Bronchial epithelial cell (primary cell): ENCODE data around the gene LOXHD1. TPM values are rescaled to one million over a fixed set of nuclear protein-coding genes. Genes with fewer than 3 reads are reported as not detected.

Experiments used
- DNase-seq: peaks from one replicate; pipeline ENCODE4 v3.0.0-alpha.2; 2010; ENCODE audit warnings: low read depth
- FAIRE-seq: peaks from 2 replicates; lab custom pipeline; 2011; peaks lifted over from hg19 to GRCh38; lab: Jason Lieb, UNC
- H3K27me3 ChIP-seq: 2 replicates; pipeline ENCODE4 v1.5.1; 2011; ENCODE audit warnings: low read length; ENCODE audit not compliant: control insufficient read depth, insufficient read depth
- H3K36me3 ChIP-seq: 2 replicates; pipeline ENCODE4 v1.5.1; 2011; ENCODE audit warnings: low read length; ENCODE audit not compliant: control insufficient read depth, insufficient read depth
- H3K4me3 ChIP-seq: 2 replicates; pipeline ENCODE4 v1.5.1; 2011; ENCODE audit warnings: mild to moderate bottlenecking, low read depth, low read length, control low read depth
- CTCF ChIP-seq: IDR thresholded peaks from 2 replicates; pipeline ENCODE4 v1.5.1; 2011; ENCODE audit warnings: mild to moderate bottlenecking, moderate library complexity, low read length, control low read depth, inconsistent platforms; ENCODE audit not compliant: insufficient read depth, severe bottlenecking
- total RNA-seq: library from RNA; depleted of rRNA; stranded (reverse); fragments of >200 nt; gene quantifications from 2 replicates; pipeline ENCODE4 v1.2.1, GENCODE V29; 2014

The LOXHD1 gene
- total RNA-seq, 1 donor from 2014 or later = not detected

GRCh38 chr18:46573156-46573555 is 83.9 kb downstream of the LOXHD1 start:
- FAIRE-seq (no peak), DNase-seq (no peak)
- Histone ChIP-seq H3K36me3 (no peaks in the 10 kb centered on the region), H3K4me3 (no peak overlapping the region), H3K27me3 (no peaks in the 10 kb centered on the region)
- TF ChIP-seq CTCF = no peak

GRCh38 chr18:46571756-46572155 is 85.3 kb downstream of the LOXHD1 start:
- no peaks in the 10 kb centered on the region for H3K36me3 ChIP-seq
- TF ChIP-seq CTCF = no peak
- H3K4me3 ChIP-seq = no peak overlapping the region
- DNase-seq = no peak
- FAIRE-seq = no peak
- no peaks in the 10 kb centered on the region for H3K27me3 ChIP-seq

GRCh38 chr18:46570666-46571065 is 86.4 kb downstream of the LOXHD1 start:
- TF ChIP-seq CTCF = no peak
- FAIRE-seq = no peak
- Histone ChIP-seq H3K4me3 (no peak overlapping the region), H3K36me3 (no peaks in the 10 kb centered on the region), H3K27me3 (no peaks in the 10 kb centered on the region)
- no peak for DNase-seq

GRCh38 chr18:46570134-46570533 is 86.9 kb downstream of the LOXHD1 start:
- Histone ChIP-seq H3K27me3 (no peaks in the 10 kb centered on the region), H3K4me3 (no peak overlapping the region), H3K36me3 (no peaks in the 10 kb centered on the region)
- FAIRE-seq = no peak
- TF ChIP-seq CTCF = no peak
- DNase-seq = no peak

- H3K36me3 ChIP-seq = no peaks in the 10 kb centered on the region
- TF ChIP-seq CTCF = no peak
- no peak overlapping the region for H3K4me3 ChIP-seq
- DNase-seq = no peak
- FAIRE-seq = no peak
- no peaks in the 10 kb centered on the region for H3K27me3 ChIP-seq
Measured at GRCh38 chr18:46569211-46569610, 87.8 kb downstream of the LOXHD1 start.

- DNase-seq = no peak
- no peak for FAIRE-seq
- TF ChIP-seq CTCF = no peak
- no peaks in the 10 kb centered on the region for H3K27me3 ChIP-seq
- H3K4me3 ChIP-seq = no peak overlapping the region
- no peaks in the 10 kb centered on the region for H3K36me3 ChIP-seq
Measured at GRCh38 chr18:46567196-46567595, 89.8 kb downstream of the LOXHD1 start.
